Fibroblast of gingiva (primary cell): ENCODE measurements around the gene SKA2.
A peak's percentile ranks its signal among the peaks of the same experiment; 100 is the strongest.
"Not testable (repeated sequence)": the region's sequence is repeated elsewhere in the genome, so short reads cannot be mapped to it uniquely, and the experiment has no call there.

ENCODE experiments used
- DNase-seq: peaks from one replicate; pipeline ENCODE4 v3.0.0-alpha.2; 2011; ENCODE audit warnings: low read depth

SKA2 gene

GRCh38 chr17:59154721-59155438 is at the start of gene SKA2:
Gene SKA2 (minus strand): TSS chr17:59155186. CDS start chr17:59155163, 23 bp downstream.
- DNase-seq, result no peak

- no peak for DNase-seq
Observed at GRCh38 chr17:59202320-59202719, 47.3 kb upstream of the SKA2 start.

- no peak for DNase-seq
Observed at GRCh38 chr17:59199398-59199797, 44.4 kb upstream of the SKA2 start.

- no peak for DNase-seq
Observed at GRCh38 chr17:59193336-59193862, 38.4 kb upstream of the SKA2 start.

GRCh38 chr17:59190806-59191205 is 35.8 kb upstream of the SKA2 start:
- no peak for DNase-seq

GRCh38 chr17:59186850-59187249 is 31.9 kb upstream of the SKA2 start:
- DNase-seq, result no peak

- no peak for DNase-seq
Observed at GRCh38 chr17:59185997-59186396, 31.0 kb upstream of the SKA2 start.

- DNase-seq, result no peak
Observed at GRCh38 chr17:59181481-59181880, 26.5 kb upstream of the SKA2 start.

GRCh38 chr17:59180626-59181025 is 25.6 kb upstream of the SKA2 start:
- no peak for DNase-seq

- not testable (repeated sequence) for DNase-seq
Observed at GRCh38 chr17:59179601-59180000, 24.6 kb upstream of the SKA2 start.

- no peak for DNase-seq
Observed at GRCh38 chr17:59178266-59178985, 23.4 kb upstream of the SKA2 start.

GRCh38 chr17:59175076-59175475 is 20.1 kb upstream of the SKA2 start:
- DNase-seq, result no peak

GRCh38 chr17:59174671-59175070 is 19.7 kb upstream of the SKA2 start:
- DNase-seq, result no peak

- DNase-seq, result no peak
Observed at GRCh38 chr17:59172436-59173004, 17.5 kb upstream of the SKA2 start.

GRCh38 chr17:59167571-59168001 is 12.6 kb upstream of the SKA2 start:
- no peak for DNase-seq

- peak; percentile 47 for DNase-seq
Observed at GRCh38 chr17:59165933-59166342, 11.0 kb upstream of the SKA2 start.

- DNase-seq, result no peak
Observed at GRCh38 chr17:59161477-59161876, 6.5 kb upstream of the SKA2 start.

GRCh38 chr17:59160157-59161025 is 5.4 kb upstream of the SKA2 start:
- DNase-seq, result no peak

- DNase-seq, result peak; percentile 100
Observed at GRCh38 chr17:59155439-59156177, 622 bp upstream of the SKA2 start, which contains the start of gene PRR11. Gene PRR11 (plus strand): TSS chr17:59155746. CDS start chr17:59169753, 14,007 bp downstream.

GRCh38 chr17:59154292-59154720 is 680 bp downstream of the SKA2 start:
- DNase-seq, result no peak

- no peak for DNase-seq
Observed at GRCh38 chr17:59152925-59153324, 2.1 kb downstream of the SKA2 start.
